ENCODE data around the gene LINGO3. TPM values are rescaled to one million over a fixed set of nuclear protein-coding genes. Genes with fewer than 3 reads are reported as not detected.

Gene LINGO3
- total and polyA plus RNA-seq, 2 of the 8 experiments (the other 6 are each of a cell fraction or from before 2014, with no cell fraction given), result 0.59 TPM; not detected in 1

- TF ChIP-seq CHD7 (IDR thresholded peaks at IDR 0.05; ENCODE audit: insufficient replicate concordance, low read length), result no peak
- no peak for TF ChIP-seq SP1 (IDR thresholded peaks at IDR 0.05; ENCODE audit: low read depth, low read length)
- TF ChIP-seq TAF7 (optimal IDR thresholded peaks at IDR 0.05; ENCODE audit: borderline replicate concordance, low read depth, low read length), result no peak
- TF ChIP-seq BCL11A (IDR thresholded peaks at IDR 0.05; ENCODE audit: low read depth in 2 of 2, low read length in 2 of 2), result no peak
- no peak for TF ChIP-seq SP2 (IDR thresholded peaks at IDR 0.05; ENCODE audit: low read length)
- no peak for TF ChIP-seq ASH2L (IDR thresholded peaks at IDR 0.05; ENCODE audit: low read length)
- no peak for TF ChIP-seq SIN3A (conservative IDR thresholded peaks at IDR 0.05 in 1 of 2, IDR thresholded peaks at IDR 0.05 in 1 of 2; ENCODE audit: low read depth in 1 of 2, low read length in 2 of 2)
- no peak for TF ChIP-seq CBX5 (IDR thresholded peaks at IDR 0.05; ENCODE audit: low read depth, low read length)
- TF ChIP-seq RBBP5 (IDR thresholded peaks at IDR 0.05; ENCODE audit: borderline replicate concordance, low read depth, low read length), result no peak
- no peak for TF ChIP-seq YY1 (IDR thresholded peaks at IDR 0.05; ENCODE audit: low read depth, low read length)
- no peak for TF ChIP-seq KDM1A (IDR thresholded peaks at IDR 0.05; ENCODE audit: borderline replicate concordance, low read length)
- no peak for TF ChIP-seq RNF2 (IDR thresholded peaks at IDR 0.05; ENCODE audit: borderline replicate concordance, low read depth, low read length, missing control alignments, poor library complexity, severe bottlenecking)
Observed at GRCh38 chr19:2330255-2330631, 22.3 kb upstream of the LINGO3 start (continued).
